Stimulated activated CD8-positive, alpha-beta memory T cell treated with anti-CD3 and anti-CD28 coated beads, Interleukin-7, amount 100 ng/mL, for 1 hour (primary cell): ENCODE measurements around the gene ELOVL3.
A peak's percentile ranks its signal among the peaks of the same experiment; 100 is the strongest.
"Not testable (repeated sequence)": the region's sequence is repeated elsewhere in the genome, so short reads cannot be mapped to it uniquely, and the experiment has no call there.

Experiments
- DNase-seq, 2 donors: peaks; one replicate each; pipeline ENCODE4 v3.0.0-alpha.2; 2020; ENCODE audit warnings: low read depth in 2 of 2

Gene ELOVL3, protein sequence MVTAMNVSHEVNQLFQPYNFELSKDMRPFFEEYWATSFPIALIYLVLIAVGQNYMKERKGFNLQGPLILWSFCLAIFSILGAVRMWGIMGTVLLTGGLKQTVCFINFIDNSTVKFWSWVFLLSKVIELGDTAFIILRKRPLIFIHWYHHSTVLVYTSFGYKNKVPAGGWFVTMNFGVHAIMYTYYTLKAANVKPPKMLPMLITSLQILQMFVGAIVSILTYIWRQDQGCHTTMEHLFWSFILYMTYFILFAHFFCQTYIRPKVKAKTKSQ

DNA sequence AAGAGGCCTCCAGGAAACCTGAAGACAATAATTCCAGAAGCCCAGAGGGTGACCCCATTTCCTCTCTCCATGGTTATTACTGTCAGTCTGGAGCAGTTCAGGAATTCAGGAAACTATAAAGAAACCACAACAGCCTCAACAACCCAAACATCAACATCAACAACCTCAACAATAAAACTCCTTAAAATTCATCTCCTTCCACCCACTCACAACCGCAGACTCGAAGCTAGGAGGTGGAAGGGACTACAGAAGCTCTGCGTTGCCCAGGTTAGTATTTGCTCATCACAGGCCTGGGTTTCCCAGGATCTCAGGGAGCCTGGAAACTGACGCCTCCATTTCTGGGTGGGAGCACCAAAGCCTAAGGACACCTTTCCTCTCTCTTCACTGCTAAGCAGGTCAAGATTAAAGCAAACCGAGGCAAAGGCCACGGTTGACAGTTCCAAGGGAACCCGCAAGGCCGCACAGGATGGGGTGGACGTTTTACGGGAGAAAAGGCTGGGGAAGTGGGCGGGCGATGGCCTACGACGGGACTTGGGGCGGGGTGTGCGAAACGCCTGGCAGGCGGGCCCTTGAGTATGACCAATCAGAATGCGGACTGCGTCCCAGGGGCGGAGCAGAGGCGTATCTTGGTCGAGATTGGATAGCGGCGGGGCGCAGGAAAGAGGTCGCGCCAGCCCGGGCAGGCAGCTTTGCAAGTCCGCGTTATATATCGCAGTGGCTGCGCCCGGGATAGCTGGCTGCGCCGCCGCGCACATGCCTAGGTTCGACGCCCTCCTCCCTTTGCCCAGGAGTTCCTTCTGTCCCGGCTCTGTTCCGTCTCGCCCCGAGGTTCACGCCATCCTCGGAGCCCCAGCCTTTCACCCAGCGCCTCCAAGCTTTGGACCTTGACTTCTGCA is at the start of gene ELOVL3:
TSS of gene ELOVL3 (plus strand) at position 654 of the 896 bp plus-strand sequence. CDS start 250 bp downstream, outside the sequence.
- DNase-seq: peak; percentile 51 to 61

DNA sequence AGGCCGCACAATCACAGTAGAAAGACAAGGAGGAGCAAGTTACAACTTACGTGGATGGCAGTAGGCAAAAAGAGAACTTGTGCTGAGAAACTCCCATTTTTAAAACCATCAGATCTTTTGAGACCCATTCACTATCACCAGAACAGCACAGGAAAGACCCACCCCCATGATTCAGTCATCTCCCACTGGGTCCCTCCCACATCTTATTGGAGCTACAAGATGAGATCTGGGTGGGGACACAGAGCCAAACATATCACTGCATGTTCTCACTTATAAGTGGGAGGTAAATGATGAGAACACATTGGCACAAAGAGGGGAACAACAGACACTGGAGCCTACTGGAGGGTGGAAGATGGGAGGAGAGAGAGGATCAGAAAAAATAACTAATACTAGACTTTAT is 41.5 kb upstream of the ELOVL3 start:
- no peak for DNase-seq

DNA sequence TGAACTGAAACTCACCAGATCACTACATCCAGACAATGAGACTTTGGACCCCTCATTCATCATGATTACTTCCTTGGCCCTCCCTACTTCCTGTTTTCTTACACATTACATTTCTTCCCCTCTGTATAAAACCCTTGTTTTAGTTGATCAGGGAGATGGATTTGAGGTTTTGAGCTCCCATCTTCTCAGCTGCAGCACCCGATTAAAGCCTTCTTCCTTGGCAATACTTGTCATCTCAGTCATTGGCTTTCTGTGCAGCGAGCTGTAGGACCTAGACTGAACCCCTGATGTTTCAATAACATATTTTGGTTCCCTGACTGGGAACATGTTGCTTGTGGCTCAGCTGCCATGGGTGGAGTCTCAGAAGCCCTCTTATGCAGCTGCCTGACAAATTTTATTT is 40.8 kb upstream of the ELOVL3 start:
- no peak for DNase-seq

DNA sequence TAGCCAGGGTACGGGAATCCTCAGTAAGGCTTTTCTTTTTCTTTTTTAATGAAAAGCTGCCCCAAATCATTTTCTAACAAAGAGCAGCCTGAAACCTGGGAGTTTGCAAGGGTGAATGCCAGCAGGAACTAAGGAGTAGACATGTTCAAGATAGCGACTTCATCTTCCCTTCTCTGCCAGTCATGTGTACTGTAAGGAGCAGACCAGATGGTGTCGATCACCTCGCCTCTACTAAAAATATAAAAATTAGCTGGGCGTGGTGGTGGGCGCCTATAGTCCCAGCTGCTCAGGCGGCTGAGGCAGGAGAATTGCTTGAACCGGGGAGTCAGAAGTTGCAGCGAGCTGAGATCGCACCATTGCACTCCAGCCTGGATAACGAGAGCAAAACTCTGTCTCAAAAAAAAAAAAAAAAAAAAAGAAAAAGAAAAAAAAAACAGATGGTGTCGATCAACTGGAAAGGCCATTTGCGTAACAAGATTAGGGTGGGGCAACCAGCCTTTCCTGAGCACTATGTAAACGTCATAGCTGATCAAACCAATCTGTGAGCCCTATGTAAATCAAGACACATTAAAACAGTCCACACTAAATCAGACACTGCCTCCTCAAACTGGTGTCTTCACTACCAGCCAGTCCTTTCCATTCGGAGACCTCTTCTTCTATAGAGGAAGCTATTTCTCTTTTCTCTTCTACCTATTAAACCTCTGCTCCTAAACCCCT is 40.1 kb upstream of the ELOVL3 start:
- DNase-seq: no peak

DNA sequence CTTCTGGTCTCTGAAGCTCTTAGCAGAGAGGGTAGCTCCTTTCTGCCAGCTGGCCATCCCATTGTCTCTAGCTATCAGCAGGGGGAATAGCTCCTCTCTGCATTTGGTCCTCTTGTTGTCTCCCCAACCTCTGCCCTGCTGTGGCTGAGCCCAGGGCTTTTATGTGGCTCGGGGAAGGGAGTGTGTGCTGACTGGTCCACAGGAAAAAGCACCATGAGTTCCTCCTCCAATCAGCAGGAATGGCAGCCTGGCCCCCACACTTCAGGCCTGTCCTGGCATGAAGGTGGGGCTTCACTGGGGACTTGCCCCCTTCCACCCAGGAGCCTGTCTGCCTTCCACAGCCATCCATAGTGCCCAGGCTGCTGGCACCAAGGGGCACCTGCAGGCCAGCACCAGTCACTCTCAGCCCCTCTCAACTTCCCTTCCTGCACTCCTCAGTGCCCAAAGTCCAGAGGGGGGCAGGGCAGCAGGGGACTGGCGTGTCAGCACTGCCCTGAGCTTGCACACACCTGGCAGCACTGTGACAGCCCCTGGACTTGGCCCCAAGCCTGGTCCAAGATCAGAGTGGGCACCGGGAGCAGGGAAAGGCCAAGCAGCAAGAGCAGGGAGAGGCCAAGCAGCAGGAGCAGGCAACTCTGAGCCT is 37.7 kb upstream of the ELOVL3 start:
- no peak for DNase-seq

DNA sequence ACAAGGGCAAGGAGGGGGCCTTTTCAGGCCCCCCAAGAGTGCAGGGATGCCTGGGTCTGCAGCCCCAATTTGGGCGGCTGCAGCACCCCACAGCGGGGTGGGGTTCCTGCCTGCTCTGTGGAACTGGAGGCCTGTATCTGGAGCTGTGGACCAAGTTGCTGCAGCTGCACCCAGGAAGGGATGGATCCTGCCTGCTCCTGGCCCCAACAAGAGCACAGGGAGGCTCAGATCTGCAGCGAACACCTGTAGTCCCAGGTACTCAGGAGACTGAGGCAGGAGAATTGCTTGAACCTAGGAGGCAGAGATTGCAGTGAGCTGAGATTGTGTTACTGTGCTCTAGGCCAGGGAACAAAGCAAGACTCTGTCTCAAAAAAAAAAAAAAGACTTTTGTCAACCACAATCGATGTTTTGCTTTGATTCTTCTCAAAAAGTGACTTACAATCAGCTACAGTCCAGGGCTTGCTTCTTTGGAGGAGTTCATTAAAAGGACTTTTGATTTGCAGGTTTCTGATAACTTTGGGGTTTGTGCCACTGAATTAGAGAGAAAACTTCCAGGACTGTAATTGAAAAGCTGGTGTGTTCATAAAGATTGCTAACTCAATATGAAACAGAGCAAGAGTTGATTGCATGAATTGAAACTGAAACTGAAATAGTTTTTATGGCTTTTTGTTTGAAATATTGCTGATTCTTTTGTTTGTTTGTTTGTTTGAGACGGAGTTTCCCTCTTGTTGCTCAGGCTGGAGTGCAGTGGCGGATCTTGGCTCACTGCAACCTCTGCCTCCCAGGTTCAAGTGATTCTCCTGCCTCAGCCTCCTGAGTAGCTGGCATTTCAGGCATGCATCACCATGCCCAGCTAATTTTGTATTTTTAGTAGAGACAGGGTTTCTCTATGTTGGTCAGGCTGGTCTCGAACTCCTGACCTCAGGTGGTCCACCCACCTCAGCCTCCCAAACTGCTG is 36.9 kb upstream of the ELOVL3 start:
- DNase-seq: not testable (repeated sequence)

DNA sequence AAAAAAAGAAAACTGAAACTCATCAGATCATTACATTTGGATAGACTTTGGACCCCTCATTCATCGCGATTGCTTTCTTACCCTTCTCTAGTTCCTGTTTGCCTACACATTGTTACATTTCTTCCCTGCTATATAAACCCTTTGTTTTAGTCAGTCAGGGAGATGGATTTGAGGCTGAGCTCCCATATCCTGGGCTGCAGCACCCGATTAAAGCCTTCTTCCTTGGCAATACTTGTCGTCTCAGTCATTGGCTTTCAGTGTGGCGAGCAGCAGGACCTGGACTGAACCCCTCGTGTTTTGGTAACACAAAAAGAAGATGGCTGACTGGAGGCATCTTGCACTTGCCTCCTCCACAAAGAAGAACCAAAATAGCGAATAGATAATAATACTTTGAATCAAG is 34.1 kb upstream of the ELOVL3 start:
- no peak for DNase-seq

DNA sequence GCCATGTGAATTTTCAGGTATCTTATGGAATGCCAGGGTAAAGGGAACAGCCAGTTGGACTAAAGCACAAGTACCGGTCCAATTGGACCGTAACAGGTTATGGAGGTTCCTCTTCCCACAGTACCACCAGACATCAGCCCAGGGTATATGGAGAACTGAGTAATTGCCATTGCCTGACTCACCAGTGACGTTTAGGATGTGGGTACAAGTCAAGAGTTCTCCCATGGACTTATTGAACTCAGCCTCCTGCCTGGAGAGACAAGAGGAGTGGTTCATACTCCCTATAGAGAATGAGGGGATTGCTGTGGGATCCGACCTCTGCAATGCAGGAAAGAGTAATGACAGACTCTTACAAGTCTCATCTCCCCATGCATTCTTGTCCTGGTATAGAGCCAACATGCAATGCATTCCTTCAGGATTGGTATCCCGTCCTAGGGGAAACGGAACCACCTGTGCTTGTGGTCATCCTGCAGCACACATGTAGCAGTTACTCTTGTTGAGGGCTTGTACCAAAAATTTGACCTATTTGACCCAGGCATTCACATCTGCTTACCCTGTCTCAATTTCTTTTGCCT is 30.7 kb upstream of the ELOVL3 start:
- no peak for DNase-seq

DNA sequence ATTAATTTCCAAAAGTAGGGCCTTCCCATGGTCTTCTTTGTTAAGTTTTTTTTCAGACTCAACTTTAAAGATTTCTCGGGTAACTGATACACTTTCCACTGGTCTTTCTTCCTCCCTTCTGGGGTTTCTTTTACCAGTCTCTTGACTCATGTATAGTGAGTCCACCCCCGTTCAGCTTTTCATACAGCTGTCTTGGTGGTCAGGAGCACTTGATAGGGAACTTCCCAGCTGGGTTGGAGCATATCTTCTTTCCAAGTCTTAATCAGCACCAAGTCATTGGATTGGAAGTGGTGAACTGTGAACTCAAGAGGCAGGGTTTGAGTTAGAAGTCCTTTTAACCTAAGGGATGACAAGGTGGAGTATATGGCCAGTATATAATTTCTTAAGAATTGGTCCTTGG is 29.2 kb upstream of the ELOVL3 start:
- DNase-seq: no peak

DNA sequence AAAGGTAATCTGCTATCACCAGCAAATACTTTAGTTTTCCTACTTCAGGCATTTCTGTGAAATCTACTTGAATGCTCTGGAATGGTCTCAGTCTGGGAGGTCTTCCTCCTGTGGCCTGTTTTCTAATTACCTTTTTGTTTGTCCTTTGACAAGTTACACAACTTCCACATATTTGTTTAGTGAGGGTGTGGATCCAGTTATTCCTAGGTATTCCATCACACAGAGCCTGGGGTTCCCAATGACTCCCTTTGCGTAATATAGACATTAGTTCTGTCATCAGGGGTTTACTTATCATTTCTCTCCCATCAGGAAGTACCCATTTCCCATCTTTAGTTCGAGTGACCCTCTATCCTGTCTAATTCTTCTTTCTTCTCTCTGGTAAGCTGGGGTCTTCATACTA is 28.1 kb upstream of the ELOVL3 start:
- no peak for DNase-seq

DNA sequence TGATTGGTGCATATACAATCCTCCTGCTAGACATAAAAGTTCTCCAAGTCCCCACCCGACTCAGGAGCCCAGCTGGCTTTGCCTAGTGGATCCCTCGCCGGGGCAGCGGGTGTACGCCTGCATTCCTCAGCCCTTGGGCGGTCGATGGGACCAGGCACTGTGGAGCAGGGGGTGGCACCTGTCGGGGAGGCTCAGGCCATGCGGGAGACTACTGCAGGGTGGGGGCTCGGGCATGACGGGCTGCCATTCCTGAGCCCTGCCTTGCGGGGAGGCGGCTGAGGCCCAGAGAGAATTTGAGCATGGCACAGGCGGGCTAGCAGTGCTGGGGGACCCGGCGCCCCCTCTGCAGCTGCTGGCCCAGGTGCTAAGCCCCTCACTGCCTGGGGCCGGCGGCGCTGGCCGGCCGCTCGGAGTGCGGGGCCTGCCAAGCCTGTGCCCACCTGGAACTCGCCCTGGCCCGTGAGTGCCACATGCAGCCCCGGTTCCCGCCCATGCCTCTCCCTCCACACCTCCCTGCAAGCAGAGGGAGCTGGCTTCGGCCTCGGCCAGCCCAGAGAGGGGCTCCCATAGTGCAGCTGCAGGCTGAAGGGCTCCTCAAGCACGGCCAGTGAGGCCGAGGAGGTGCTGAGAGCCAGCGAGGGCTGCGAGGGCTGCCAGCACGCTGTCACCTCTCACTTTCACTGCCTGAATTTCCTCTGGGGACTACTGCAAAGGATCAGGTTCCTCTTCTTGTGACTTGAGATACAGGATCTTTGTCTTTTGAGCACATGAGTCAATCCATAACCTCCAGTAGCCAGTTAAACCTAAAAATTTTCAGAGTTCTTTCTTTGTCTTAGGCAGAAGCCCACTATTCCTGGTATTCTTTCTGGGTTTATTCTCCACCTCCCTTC is 25.1 kb upstream of the ELOVL3 start:
- no peak for DNase-seq

DNA sequence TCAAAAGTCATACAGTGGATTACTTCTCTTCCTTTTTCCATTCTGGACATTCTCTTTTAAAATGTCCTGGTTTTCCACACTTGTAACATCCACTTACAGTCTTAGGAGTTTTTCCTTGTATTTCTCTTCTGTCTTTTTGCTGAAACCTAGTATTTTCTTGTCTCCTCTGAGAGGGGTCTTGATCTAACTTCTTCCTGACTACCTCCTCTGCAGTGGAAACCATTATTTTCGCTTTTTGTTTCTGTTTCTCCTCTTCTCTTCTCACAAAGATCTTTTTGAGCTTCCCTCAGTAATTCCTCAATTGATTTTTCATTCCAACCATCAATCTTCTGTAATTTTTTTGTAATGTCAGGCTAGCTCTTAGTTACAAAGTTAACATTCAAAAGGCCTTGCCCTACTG is 23.7 kb upstream of the ELOVL3 start:
- DNase-seq: no peak

DNA sequence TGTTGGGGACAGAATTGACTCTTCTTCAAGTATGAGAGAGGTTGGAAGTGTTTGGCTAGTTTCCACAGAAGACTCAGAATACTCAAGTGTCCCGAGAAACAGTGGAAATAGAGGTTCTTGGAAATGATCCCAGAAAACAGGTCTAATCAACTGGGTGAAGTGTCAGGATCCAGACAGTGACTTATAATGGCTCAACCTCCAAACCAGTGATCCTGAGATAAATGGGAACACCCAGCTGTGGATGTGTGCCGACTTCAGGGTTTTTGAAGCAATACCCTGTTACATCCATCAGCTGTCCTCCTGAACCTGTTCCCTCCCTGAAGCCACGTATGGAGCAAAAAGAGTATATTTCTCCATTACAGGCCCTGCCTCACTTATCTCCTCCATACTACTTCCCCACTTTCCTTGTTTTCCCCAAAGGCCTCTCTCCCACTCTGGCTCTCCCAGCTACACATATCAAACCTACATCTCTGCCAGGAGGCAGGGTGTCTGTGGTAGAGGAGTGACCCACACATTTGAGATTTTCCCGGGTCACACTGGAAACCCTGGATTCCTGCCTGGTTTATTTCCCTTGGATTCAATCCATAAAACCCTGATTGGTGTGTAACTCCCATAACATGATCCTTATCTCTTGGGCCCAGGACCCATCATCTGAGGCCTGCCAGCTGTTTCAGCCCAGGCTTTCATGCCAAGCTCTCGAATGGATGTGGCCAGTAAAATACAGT is 17.6 kb upstream of the ELOVL3 start:
- no peak for DNase-seq

DNA sequence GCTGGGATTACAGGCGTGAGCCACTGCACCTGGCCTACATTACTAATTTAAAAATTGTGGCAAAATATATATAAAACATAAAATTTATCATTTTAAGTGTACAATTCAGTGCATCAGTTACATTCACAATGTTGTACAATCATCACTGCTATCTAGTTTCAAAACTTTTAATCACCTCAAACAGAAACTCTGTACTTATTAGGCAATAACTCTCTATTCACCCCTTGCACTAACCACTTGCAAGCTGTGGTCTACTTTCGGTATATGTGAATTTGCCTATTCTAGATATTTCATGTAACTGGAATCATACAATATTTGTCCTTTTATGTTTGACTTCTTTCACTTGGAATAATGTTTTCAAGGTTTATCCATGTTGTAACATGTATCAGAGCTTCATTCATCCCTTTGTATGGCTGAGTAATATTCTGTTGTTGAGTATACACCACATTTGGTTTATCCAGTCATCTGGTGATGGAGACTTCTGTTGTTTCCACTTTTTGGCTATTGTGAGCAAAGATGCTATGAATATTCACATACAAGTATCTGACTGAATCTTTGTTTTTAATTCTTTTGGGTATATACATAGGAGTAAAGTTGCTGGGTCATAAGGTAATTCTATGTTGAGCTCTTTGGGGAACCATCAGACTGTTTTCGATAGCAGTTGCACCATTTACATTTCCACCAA is 14.3 kb upstream of the ELOVL3 start:
- DNase-seq: no peak

DNA sequence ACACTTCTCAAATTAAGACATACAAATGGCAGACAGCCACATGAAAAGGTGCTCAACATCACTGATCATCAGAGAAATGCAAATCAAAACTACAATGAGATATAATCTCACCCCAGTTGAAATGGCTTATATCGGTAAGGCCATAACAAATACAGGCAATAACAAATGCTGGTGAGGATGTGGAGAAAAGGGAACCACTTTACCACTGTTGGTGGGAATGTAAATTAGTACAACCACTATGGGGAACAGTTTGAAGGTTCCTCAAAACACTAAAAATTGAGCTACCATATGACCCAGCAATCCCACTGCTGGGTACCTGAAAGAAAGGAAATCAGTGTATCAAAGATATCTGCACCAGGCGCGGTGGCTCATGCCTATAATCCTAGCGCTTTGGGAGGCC is 12.5 kb upstream of the ELOVL3 start:
- DNase-seq: not testable (repeated sequence)

DNA sequence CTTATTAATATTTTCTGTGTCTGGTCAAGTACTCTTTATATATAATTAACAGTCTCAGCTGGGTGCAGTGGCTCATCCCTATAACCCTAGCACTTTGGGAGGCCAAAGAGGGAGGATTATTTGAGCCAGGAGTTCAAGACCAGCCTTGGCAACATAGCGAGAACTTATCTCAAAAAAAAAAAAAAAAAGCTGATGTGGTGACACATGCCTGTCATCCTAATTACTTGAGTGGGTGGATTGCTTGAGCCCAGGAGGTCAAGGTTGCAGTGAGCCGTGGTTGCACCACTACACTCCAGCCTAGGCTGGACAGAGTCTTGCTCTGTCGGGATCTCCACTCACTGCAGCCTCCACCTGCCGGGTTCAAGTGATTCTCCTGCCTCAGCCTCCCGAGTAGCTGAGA is 6.7 kb upstream of the ELOVL3 start:
- DNase-seq: no peak

DNA sequence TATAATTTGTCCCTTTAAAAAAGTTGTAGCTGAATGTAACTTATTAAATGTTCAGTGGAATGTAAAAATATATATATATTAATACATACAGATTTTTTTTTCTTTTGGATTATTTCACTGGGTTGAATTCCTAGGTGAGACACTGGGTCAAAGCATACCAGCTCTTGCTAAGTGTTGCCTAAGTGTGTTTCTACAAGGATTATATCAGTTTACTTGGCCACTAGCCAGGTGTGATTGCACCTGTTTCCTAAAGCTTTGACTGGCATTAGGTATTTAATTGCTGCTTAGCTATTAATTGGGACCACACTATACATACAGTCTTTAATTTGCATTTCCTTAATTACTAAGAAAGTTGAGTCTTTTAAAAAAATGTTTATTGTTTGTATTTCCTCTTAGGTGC is 5.5 kb upstream of the ELOVL3 start:
- DNase-seq: no peak

DNA sequence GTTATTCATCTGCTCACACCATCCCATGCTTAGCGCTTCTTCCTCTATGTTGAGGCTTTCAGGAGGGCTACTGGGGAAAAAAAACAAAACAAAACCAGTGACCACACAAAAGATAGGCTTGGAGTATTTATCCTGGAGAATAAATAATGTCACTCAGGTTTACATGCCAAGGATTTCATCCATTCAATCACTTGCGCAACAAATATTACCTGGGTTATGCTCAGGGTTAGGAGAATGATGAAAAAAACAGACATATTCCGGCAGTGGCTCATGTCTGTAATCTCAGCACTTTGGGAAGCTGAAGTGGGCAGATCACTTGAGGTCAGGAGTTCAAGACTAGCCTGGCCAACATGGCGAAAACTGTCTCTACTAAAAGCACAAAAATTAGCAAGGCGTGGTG is 3.3 kb upstream of the ELOVL3 start:
- no peak for DNase-seq
